H1 (cell line): ENCODE measurements around the gene SUGP1.

Source experiments
- ATF3 ChIP-seq: IDR thresholded peaks from 2 replicates; pipeline ENCODE4 v1.6.1; 2011; ENCODE audit warnings: low read depth, mild to moderate bottlenecking, low read length; ENCODE audit not compliant: insufficient read depth
- CEBPB ChIP-seq: IDR thresholded peaks from 2 replicates; pipeline ENCODE4 v1.6.1; 2012; ENCODE audit warnings: low read depth, low read length
- CTCF ChIP-seq, 3 experiments: IDR thresholded peaks; 1 replicate in 2 of 3; 2 replicates in 1 of 3; pipeline versions ENCODE4 v1.5.1 to v1.6.1; 2011; ENCODE audit warnings: low read length in 3 of 3, mild to moderate bottlenecking in 3 of 3, inconsistent platforms in 2 of 3, low read depth in 1 of 3, moderate library complexity in 1 of 3; ENCODE audit not compliant: insufficient read depth in 1 of 3; ENCODE audit errors: control extremely low read depth in 1 of 3
- EGR1 ChIP-seq: IDR thresholded peaks from 2 replicates; pipeline ENCODE4 v1.6.1; 2011; ENCODE audit warnings: low read depth, low read length, borderline replicate concordance
- EZH2 ChIP-seq: fragments of 200-600 bp; sonication (generic); IDR thresholded peaks from 2 replicates; pipeline ENCODE4 v1.7.1; 2012; ENCODE audit warnings: low read depth, mild to moderate bottlenecking, moderate library complexity, low read length, inconsistent platforms; ENCODE audit not compliant: severe bottlenecking
- FOSL1 ChIP-seq: IDR thresholded peaks from 2 replicates; pipeline ENCODE4 v1.6.1; 2011; ENCODE audit warnings: mild to moderate bottlenecking, low read depth, low read length, moderate library complexity; ENCODE audit not compliant: insufficient read depth
- KDM1A ChIP-seq: fragments of 200-600, 300-600 bp; sonication (generic); IDR thresholded peaks from 2 replicates; pipeline ENCODE4 v1.7.1; 2016; ENCODE audit warnings: mild to moderate bottlenecking, low read length, borderline replicate concordance
- POLR2A ChIP-seq, 2 experiments: IDR thresholded peaks; 1 replicate in 1 of 2; 2 replicates in 1 of 2; pipeline ENCODE4 v1.6.1; 2011; ENCODE audit warnings: low read depth in 2 of 2, low read length in 2 of 2, mild to moderate bottlenecking in 2 of 2; ENCODE audit errors: control extremely low read depth in 1 of 2
- POLR2AphosphoS5 ChIP-seq: IDR thresholded peaks from 2 replicates; pipeline ENCODE4 v1.6.1; 2011; ENCODE audit warnings: low read depth, low read length
- RFX5 ChIP-seq: IDR thresholded peaks from 2 replicates; pipeline ENCODE4 v1.6.1; 2011; ENCODE audit warnings: low read depth, low read length, improper control_type of control experiment, borderline replicate concordance
- SP1 ChIP-seq: IDR thresholded peaks from 2 replicates; pipeline ENCODE4 v1.6.1; 2011; ENCODE audit warnings: low read depth, low read length
- SUZ12 ChIP-seq: fragments of 200-600 bp; sonication (generic); IDR thresholded peaks from 2 replicates; pipeline ENCODE4 v1.6.1; 2012; ENCODE audit warnings: mild to moderate bottlenecking, inconsistent platforms, low read length, moderate library complexity, mixed read lengths
- USF2 ChIP-seq: IDR thresholded peaks from 2 replicates; pipeline ENCODE4 v1.6.1; 2011; ENCODE audit warnings: low read length, improper control_type of control experiment

GRCh38 chr19:19297759-19298158 is 22.6 kb downstream of the SUGP1 start:
- TF ChIP-seq POLR2A (IDR thresholded peaks at IDR 0.05; ENCODE audit: control extremely low read depth in 1 of 2, low read depth in 2 of 2, low read length in 2 of 2) (no peak), SP1 (no peak), EGR1 (no peak), EZH2 (no peak), USF2 (no peak), POLR2AphosphoS5 (no peak), CTCF (IDR thresholded peaks at IDR 0.05; ENCODE audit: control extremely low read depth in 1 of 3, insufficient read depth in 1 of 3, low read depth in 1 of 3, low read length in 3 of 3) (no peak), RFX5 (no peak), CEBPB (no peak), SUZ12 (no peak), KDM1A (no peak), ATF3 (no peak), FOSL1 (no peak)
